GM03348 (cell line): ENCODE results near the gene KIF12.

ENCODE experiments used
- DNase-seq: peaks from one replicate; pipeline ENCODE4 v3.0.0; 2012; ENCODE audit warnings: low spot score

Gene KIF12

DNA sequence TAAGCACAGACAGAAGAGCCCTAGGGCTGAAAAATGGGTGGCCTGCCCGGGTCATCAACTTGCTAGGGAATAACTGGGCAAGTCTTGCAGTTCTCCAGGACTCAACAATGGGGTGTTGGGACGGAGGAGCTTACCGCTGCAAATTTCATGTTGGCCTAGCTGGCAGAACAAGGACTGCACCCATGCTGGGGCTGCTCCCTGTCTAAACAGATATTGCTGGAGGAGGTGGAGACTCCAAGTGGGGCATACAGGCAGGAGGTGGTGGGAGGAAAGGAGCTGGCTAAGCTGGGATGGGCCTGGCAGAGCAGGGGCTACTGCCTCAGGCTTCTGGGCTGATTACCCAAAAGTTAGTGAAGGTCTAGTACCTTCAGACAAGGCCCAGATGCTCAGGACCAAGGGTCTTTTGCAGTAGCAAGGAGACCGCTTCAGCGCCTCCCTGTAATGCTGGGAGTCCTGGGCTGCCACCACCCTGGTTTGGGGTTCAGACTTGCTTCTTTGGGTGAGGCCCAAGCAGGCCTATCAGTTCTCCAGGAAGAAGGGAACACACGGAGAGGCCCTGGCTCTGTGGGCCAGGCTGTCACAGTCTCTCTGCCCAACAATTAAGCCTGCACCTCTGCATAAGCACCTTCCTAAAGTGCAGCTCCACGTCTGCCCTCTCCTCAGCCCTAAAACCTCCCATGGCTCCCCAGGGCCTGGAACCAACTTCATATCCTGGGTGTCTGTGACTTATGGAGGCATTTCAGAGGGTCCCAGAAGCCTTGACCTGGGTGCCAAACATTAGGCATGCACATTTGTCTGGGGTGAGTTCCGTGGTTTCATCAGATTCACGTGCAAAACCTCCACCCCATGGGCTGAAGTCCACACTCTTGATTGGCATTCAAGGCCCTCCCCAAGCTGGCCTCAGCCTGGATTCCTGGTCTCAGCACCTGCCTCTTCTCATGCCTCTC, 24.2 kb upstream of the KIF12 start:
- DNase-seq: no peak

- no peak for DNase-seq
These were observed 23.3 kb upstream of the KIF12 start for GRCh38 chr9:114122136-114123027.

- no peak for DNase-seq
These were observed 22.4 kb upstream of the KIF12 start for GRCh38 chr9:114121227-114122135.

- no peak for DNase-seq
These were observed 21.3 kb upstream of the KIF12 start for GRCh38 chr9:114120192-114121014.

DNA sequence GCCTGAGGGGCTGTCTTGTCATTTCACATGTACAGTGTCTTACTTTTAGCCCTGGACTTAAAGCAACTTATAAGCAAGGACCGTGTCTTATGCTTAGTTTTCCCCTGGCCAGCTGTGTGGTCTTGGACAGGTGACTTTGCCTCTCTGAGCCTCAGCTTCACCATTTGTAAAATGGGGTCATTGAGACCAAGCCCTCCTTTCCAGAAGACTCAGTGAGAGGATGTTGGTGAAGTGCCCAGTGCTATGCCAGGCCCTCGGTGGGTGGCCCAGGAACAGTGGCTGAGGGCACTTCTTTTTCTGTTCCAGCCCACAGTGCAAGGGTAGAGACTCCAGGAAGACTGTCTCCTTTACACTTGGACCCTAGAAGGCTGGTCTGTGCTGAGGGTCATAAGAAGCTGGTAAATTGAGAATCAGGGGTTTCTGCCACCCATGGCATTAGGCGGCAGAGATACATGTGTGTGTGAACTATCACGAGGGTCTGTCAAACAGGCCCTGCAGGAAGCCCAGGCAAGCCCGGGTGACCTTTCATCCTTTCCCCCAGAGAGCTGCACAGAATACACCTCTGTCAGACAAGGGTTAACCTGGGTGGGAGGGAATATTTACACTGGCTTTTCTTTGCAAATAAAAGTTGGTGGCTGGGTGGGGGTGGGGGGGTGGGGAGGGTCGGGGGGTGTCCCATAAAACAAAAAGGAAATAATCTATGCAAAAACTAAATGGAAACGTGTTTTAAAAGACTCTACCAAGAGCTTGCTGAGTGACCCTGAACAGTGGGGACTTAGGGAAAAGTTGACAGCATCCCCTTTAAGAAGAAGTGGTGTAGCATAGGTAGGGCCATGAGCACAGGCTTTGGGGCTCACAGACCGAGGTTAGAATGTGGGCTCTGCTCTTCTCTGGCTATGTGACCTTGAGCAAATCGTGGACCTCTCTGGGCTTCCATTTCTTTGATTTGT, 20.4 kb upstream of the KIF12 start:
- DNase-seq: no peak

- no peak for DNase-seq
These were observed 19.1 kb upstream of the KIF12 start for GRCh38 chr9:114117996-114118830.

DNA sequence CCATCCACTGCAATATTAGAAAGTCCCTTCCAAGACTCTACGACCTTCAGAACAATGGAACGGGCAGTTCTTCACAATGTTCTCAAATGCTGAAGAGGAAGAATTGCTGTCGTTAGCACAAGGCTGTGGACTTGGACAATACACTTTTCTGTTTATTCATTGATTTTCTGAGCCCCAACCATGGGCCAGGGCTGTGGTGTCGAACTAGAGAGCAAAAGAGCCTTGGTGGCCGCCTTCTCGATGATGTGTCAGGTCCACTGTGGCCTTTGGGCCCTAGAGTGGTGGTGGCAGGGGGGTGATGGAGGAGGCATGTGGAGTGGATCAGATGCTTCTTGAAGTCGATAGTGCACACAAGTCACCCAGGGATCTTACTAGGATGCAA, 18.5 kb upstream of the KIF12 start:
- DNase-seq: no peak

DNA sequence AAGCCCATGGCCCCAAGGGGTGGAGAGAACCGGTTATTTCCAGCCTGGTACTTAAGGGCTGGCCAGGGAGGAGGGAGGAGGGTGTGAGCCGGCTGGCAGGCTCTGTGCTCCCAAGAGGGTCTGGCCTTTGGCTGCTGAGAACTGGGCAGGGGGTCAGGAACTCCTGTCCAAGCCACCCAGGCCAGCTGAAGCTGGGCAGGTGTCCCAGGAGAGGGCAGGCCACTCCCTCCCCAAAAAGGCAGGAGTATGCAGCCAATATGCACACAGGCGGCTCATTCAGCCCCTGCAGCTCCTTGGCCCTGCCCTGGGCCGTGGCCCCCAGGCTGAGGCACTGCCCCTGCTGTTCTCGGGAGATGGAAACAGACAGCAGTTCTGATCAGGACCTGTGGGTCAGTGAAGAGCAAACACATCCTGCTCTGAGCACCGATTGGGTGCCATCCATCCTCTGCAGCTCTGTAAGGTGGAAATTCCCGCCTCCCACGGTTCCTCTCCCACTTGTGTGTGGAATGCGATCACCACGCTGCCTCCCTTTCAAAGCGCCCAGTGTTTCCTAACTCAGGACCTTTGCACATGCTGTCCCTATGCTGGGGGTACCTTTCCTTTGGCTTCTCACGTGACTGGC, 17.1 kb upstream of the KIF12 start:
- no peak for DNase-seq

DNA sequence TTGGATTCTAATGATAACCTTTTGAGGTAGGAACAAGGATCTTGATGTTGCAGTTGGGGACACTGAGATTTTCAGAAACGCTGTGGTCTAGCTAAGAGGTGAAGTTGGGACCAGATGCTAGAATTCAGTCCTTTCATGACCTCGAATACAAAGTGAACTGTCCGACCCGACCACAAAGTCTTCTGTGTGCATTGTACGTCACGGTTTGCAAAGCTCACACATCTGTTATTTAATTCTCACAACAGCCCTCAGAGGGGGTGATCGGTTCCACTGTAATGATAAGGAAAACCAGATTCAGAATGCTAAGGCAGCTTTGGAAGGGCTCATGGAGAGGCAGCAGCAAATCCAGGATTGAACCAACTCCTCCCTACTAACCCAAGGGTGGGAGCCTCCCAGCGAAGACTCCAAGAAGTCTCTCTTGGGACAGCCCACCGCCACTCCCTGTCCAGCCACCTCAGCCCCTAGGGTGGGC, 16.6 kb upstream of the KIF12 start:
- no peak for DNase-seq

- no peak for DNase-seq
These were observed 15.3 kb upstream of the KIF12 start for GRCh38 chr9:114114364-114114763.

GRCh38 chr9:114112778-114113584, 13.9 kb upstream of the KIF12 start:
- peak; percentile 69 for DNase-seq

DNA sequence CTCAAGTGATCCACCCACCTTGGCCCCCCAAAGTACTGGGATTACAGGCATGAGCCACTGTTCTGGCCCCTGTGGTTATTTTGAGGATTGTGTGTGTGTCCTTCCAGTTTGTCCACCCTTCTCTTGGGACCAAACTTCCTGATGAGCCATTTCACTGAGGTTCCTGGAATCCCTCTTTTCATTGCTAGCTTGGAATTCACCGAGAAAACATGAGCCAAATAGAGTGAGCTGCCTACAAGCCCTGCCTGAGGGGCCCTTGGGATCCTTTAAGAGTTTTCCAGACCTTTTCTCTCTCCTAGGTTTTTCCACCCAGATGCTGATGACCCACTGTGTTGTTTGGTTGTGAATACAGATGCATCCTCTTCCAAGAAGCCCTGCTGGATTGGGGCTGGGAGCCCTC, 13.2 kb upstream of the KIF12 start:
- DNase-seq: peak; percentile 46

DNA sequence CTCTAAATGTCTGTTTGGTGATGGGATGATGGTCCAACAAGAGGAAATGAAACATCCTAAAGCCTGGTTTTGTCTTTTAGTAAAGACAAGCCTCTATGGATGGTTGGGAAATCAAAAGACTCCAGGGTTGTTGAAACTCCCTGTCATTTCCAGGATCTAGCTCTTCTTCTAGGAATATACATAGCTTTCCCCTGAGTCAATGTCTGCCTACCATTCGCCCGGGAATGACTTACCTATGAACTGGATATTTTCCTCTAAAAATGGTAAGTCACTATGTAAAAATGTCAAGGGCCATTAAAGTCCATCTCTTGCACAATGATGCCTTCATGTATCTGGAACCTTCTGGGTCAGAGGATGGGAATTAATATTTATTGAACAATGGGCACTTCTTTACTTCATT, 11.1 kb upstream of the KIF12 start:
- peak; percentile 82 for DNase-seq

DNA sequence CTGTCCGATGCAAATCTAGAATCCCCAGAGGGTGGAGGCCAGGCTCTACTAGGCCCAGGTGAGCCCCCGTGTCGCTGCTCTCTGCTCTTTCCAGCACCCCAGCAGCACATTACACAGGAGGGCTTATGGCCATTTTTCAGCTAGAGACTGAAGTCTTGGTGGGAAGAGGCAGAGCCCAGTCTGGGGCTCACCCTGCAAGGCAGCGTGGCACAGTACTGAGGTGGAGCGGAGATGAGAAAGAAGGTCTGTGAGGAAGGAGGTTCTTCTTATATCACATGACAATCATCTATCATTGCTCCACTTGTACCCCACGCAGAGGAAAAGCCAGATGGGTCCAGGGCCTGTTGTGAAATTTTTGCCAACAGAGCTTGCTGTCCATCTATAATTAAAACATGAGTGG, 10.0 kb upstream of the KIF12 start:
- no peak for DNase-seq

- DNase-seq: peak; percentile 94
These were observed 9.1 kb upstream of the KIF12 start for GRCh38 chr9:114108016-114108833.

- DNase-seq: no peak
These were observed 8.4 kb upstream of the KIF12 start for GRCh38 chr9:114107286-114108001.
